Prostate gland (tissue), 2 donors: ENCODE data around the gene DNM3.

ENCODE experiments used
- POLR2A ChIP-seq: fragments of 450-650 bp; IDR thresholded peaks from one replicate; pipeline ENCODE4 v1.6.1; 2016; ENCODE audit warnings: antibody characterized with exemption, mild to moderate bottlenecking
- POLR2AphosphoS5 ChIP-seq: sonication (generic); formaldehyde crosslinking; IDR thresholded peaks from one replicate; pipeline ENCODE4 v1.6.1; 2017; ENCODE audit warnings: antibody characterized with exemption
- TF ChIP-seq, protein P1 (sequence below), 4 experiments: fragments of 200-600 bp in 2 of 4; fragments of 450-650 bp in 2 of 4; sonication (generic) in 2 of 4; IDR thresholded peaks; 1 replicate in 3 of 4; 2 replicates in 1 of 4; pipeline ENCODE4 v1.5.1; 2016 to 2019; ENCODE audit warnings: antibody characterized with exemption in 4 of 4, mild to moderate bottlenecking in 2 of 4, moderate library complexity in 2 of 4

GRCh38 chr1:171984850-171985485 lies 143.7 kb downstream of the DNM3 start:
- TF ChIP-seq, protein P1, sequence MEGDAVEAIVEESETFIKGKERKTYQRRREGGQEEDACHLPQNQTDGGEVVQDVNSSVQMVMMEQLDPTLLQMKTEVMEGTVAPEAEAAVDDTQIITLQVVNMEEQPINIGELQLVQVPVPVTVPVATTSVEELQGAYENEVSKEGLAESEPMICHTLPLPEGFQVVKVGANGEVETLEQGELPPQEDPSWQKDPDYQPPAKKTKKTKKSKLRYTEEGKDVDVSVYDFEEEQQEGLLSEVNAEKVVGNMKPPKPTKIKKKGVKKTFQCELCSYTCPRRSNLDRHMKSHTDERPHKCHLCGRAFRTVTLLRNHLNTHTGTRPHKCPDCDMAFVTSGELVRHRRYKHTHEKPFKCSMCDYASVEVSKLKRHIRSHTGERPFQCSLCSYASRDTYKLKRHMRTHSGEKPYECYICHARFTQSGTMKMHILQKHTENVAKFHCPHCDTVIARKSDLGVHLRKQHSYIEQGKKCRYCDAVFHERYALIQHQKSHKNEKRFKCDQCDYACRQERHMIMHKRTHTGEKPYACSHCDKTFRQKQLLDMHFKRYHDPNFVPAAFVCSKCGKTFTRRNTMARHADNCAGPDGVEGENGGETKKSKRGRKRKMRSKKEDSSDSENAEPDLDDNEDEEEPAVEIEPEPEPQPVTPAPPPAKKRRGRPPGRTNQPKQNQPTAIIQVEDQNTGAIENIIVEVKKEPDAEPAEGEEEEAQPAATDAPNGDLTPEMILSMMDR (IDR thresholded peaks at IDR 0.05) = peak; percentile 44 to 74 (median 66)
- TF ChIP-seq POLR2A (no peak), POLR2AphosphoS5 (no peak)
